RWPE2 (cell line): Measurements from ENCODE around the gene PRTG.
A peak's percentile ranks its signal among the peaks of the same experiment; 100 is the strongest.

Experiments used
- ATAC-seq: fragments of 200-7000 bp; cut with Tn5 transposase; 3 replicates; pipeline ENCODE4 v1.9.1; 2021; ENCODE audit warnings: low read depth
- DNase-seq: peaks from one replicate; pipeline ENCODE4 v3.0.0-alpha.2; 2020; ENCODE audit warnings: low spot score
- H3K27ac ChIP-seq: fragments of 450-650 bp; 2 replicates; pipeline ENCODE4 v1.5.1; 2017; ENCODE audit warnings: mild to moderate bottlenecking; ENCODE audit not compliant: poor library complexity, severe bottlenecking
- H3K27me3 ChIP-seq: fragments of 250-450 bp; sonication (Bioruptor Pico); 2 replicates; pipeline ENCODE4 v1.5.1; 2021; ENCODE audit warnings: mild to moderate bottlenecking, moderate library complexity; ENCODE audit not compliant: insufficient read depth, poor library complexity, severe bottlenecking
- H3K36me3 ChIP-seq: fragments of 250-450 bp; sonication (Bioruptor Pico); 2 replicates; pipeline ENCODE4 v1.5.1; 2020; ENCODE audit warnings: low read depth, mild to moderate bottlenecking, moderate library complexity
- H3K4me1 ChIP-seq: fragments of 250-450 bp; sonication (Bioruptor Pico); 2 replicates; pipeline ENCODE4 v1.5.1; 2021; ENCODE audit warnings: mild to moderate bottlenecking, moderate library complexity; ENCODE audit not compliant: insufficient read depth, poor library complexity, severe bottlenecking
- H3K4me3 ChIP-seq: fragments of 250-450 bp; sonication (Bioruptor Pico); 2 replicates; pipeline ENCODE4 v1.5.1; 2021; ENCODE audit warnings: mild to moderate bottlenecking, moderate library complexity; ENCODE audit not compliant: severe bottlenecking
- H3K9me3 ChIP-seq: fragments of 250-450 bp; sonication (Bioruptor Pico); 2 replicates; pipeline ENCODE4 v1.5.1; 2021; ENCODE audit warnings: mild to moderate bottlenecking, moderate library complexity; ENCODE audit not compliant: severe bottlenecking
- TF ChIP-seq, protein P1 (sequence below): fragments of 450-650 bp; IDR thresholded peaks from one replicate; pipeline ENCODE4 v1.5.1; 2017; ENCODE audit warnings: mild to moderate bottlenecking, moderate library complexity; ENCODE audit not compliant: poor library complexity, severe bottlenecking

The PRTG gene

DNA sequence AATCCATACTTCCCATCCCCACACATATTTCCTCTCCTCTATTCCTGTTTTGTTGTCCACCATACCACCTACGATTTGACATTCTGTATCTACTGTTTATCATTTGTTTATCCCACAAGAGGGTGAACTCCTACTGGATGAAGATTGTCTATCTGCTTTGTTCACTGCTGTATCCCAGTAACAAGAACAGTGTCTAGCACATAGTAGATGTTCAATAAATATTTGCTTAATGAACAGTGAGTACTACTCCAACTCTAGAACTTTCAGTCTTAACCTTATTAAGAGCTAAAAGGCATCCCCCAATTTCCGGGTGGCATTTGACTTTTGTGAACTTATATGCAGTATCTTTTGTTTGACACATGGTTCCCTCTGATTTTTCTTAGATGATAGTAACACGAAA, 156.1 kb downstream of the PRTG start:
- no peak overlapping the region for H3K27ac ChIP-seq
- TF ChIP-seq, protein P1, sequence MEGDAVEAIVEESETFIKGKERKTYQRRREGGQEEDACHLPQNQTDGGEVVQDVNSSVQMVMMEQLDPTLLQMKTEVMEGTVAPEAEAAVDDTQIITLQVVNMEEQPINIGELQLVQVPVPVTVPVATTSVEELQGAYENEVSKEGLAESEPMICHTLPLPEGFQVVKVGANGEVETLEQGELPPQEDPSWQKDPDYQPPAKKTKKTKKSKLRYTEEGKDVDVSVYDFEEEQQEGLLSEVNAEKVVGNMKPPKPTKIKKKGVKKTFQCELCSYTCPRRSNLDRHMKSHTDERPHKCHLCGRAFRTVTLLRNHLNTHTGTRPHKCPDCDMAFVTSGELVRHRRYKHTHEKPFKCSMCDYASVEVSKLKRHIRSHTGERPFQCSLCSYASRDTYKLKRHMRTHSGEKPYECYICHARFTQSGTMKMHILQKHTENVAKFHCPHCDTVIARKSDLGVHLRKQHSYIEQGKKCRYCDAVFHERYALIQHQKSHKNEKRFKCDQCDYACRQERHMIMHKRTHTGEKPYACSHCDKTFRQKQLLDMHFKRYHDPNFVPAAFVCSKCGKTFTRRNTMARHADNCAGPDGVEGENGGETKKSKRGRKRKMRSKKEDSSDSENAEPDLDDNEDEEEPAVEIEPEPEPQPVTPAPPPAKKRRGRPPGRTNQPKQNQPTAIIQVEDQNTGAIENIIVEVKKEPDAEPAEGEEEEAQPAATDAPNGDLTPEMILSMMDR, result no peak
- no peaks in the 10 kb centered on the region for H3K36me3 ChIP-seq
- peak overlapping the region; percentile 74 for H3K4me3 ChIP-seq
- H3K9me3 ChIP-seq, result no peaks in the 10 kb centered on the region
- ATAC-seq, result no peak
- H3K4me1 ChIP-seq, result no peaks in the 10 kb centered on the region
- no peak for DNase-seq
- peaks cover 17% of the 10 kb centered on the region for H3K27me3 ChIP-seq

DNA sequence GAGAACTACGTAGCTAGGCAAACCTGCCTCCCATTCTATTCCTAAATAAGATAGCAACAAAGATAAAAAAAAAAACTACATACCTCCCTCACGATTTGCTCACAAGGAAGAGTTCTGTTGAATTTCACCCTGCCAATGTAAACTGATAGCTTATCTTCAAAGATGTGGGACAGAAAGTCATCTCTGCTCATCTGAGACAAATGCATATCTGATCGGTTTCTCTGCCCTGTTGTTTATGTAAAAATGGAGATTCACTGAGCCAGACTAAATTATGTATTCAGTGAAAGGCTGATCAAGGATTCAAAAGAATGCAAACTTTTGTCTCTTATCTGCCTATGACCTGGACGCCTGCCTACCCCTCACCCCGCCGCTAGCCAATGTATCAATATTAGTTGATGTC, 166.0 kb downstream of the PRTG start:
- no peak overlapping the region for H3K4me3 ChIP-seq
- no peak overlapping the region for H3K27ac ChIP-seq
- no peaks in the 10 kb centered on the region for H3K27me3 ChIP-seq
- no peaks in the 10 kb centered on the region for H3K36me3 ChIP-seq
- no peak for DNase-seq
- H3K4me1 ChIP-seq, result no peaks in the 10 kb centered on the region
- no peaks in the 10 kb centered on the region for H3K9me3 ChIP-seq
- no peak for ATAC-seq
- TF ChIP-seq, protein P1, result no peak

DNA sequence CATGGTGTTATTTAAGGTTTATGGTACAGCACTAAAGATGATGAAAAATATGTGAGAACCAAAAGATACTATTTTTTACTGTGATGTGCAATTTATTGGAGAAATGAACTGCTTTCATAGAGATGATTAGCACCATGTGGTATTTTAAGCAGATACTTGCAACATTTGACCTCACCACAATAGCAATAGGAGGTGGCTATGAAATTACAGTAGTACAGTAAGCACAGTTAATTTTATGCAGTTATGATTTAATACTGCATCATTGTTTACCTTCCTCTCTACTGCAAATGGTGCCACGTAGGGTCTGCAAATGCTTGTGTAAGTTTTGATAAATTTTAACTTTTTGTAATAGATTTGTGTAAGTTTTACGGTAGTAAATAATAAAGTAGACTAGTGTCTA, 168.9 kb downstream of the PRTG start:
- H3K27ac ChIP-seq, result no peak overlapping the region
- ATAC-seq, result peak; percentile 29; the same call in 1 of the 3 replicates
- H3K9me3 ChIP-seq, result peaks cover 3% of the 10 kb centered on the region
- H3K27me3 ChIP-seq, result no peaks in the 10 kb centered on the region
- DNase-seq, result no peak
- TF ChIP-seq, protein P1, result no peak
- H3K36me3 ChIP-seq, result no peaks in the 10 kb centered on the region
- H3K4me1 ChIP-seq, result no peaks in the 10 kb centered on the region
- no peak overlapping the region for H3K4me3 ChIP-seq

DNA sequence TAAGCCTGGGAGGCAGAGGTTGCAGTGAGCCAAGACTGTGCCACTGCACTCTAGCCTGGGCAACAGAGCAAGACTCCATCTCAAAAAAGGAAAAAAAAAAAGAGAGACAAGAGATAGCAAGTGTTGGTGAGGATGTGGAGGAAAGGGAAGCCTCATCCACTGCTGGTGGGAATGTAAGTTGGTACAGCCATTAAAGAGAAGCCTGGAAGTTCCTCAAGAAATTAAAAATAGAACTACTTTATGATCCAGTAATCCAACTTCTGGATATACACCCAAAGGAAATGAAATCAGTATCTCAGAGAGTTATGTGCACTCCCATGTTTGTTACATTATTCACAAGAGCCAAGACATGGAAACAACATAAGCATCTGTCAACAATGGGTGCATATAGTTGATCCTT, 169.7 kb downstream of the PRTG start:
- DNase-seq (no peak), ATAC-seq (no peak)
- TF ChIP-seq, protein P1, result no peak
- Histone ChIP-seq H3K9me3 (peaks cover 3% of the 10 kb centered on the region), H3K4me3 (no peak overlapping the region), H3K36me3 (no peaks in the 10 kb centered on the region), H3K27me3 (no peaks in the 10 kb centered on the region), H3K4me1 (no peaks in the 10 kb centered on the region), H3K27ac (no peak overlapping the region)

DNA sequence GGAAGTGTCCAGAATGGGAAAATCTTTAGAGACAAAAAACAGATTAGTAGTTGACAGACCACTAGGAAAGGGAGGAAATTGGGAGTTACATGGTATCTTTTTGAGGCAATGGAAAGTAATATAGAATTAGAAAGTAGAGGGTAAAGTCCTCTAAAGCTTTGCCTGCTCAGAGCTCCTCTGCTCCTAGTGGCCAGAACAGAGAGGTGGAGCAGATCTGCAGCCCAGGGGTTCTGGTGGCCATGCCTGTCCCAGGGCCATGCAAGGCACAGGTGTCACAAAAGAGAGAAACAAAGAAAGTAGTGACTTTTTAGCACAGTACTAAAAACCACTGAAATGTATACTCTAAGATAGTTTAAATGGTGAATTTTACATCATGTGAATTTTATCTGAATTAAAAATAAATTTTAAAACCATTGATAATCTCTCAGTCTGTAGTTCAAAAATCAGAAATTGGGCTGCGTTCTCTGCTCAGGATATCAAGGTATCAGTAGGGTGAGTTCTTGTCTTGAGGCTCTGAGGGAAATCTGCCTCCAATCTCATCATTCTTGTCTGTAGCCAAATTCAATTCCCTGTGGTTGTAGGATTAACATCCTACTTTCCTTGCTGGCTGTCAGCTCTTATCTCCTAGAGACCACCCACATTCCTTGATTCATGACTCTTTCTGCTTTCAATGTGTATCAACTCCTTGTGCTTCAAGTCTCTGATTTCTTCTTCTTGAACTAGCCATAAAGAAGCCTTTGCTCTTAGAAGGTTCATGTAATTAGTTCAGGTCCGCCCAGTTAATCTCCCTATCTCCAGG, 178.4 kb downstream of the PRTG start:
- TF ChIP-seq, protein P1, result peak; percentile 17
- Histone ChIP-seq H3K36me3 (no peaks in the 10 kb centered on the region), H3K27me3 (no peaks in the 10 kb centered on the region), H3K27ac (no peak overlapping the region), H3K4me3 (no peak overlapping the region), H3K9me3 (no peaks in the 10 kb centered on the region), H3K4me1 (no peaks in the 10 kb centered on the region)
- peak; percentile 61; the same call in 1 of the 3 replicates for ATAC-seq
- DNase-seq, result no peak
